B cell (primary cell): ENCODE data around the gene OR51B2. TPM values are rescaled to one million over a fixed set of nuclear protein-coding genes. Genes with fewer than 3 reads are reported as not detected.

Source experiments
- ATAC-seq: fragments of 200-7000 bp; cut with Tn5 transposase; one replicate; pipeline ENCODE4 v1.10.0; 2021; ENCODE audit warnings: low read depth, mild to moderate bottlenecking, moderate number of reproducible peaks, moderate library complexity
- CTCF ChIA-PET: fragments of 350-600 bp; sonication (Branson Sonifier 250); formaldehyde crosslinking; loops from one replicate; lab custom pipeline; 2021; ENCODE audit warnings: antibody characterized with exemption, inconsistent platforms; lab: Charles Lee
- POLR2A ChIA-PET: fragments of 350-600 bp; sonication (Branson Sonifier 250); formaldehyde crosslinking; loops from one replicate; lab custom pipeline; 2021; ENCODE audit warnings: antibody characterized with exemption; lab: Charles Lee
- DNase-seq: peaks from one replicate; pipeline ENCODE4 v3.0.0; 2013
- H2AFZ ChIP-seq: 2 replicates; pipeline ENCODE4 v1.6.1; 2012; ENCODE audit warnings: mild to moderate bottlenecking, low read depth, low read length; ENCODE audit not compliant: insufficient read depth, poor library complexity, severe bottlenecking
- H3K27ac ChIP-seq, 2 donors: 1 replicate in 1 of 2; 2 replicates in 1 of 2; pipeline ENCODE4 v1.5.1; 2012 to 2013; ENCODE audit warnings: low read length in 2 of 2, mild to moderate bottlenecking in 2 of 2, moderate library complexity in 1 of 2
- H3K27me3 ChIP-seq, 4 experiments: fragments of 200-600 bp in 1 of 4; sonication (generic) in 1 of 4; replicated peaks in 1 of 4; 1 replicate in 2 of 4; 2 replicates in 2 of 4; pipeline versions ENCODE4 v1.6.1 to v1.7.0; 2013 to 2016; ENCODE audit warnings: low read length in 3 of 4, mild to moderate bottlenecking in 2 of 4, mixed read lengths in 1 of 4, moderate library complexity in 1 of 4; ENCODE audit not compliant: insufficient read depth in 4 of 4, control insufficient read depth in 3 of 4; ENCODE audit errors: control extremely low read depth in 1 of 4
- H3K36me3 ChIP-seq, 2 experiments: replicated peaks in 1 of 2; 1 replicate in 1 of 2; 2 replicates in 1 of 2; pipeline versions ENCODE4 v1.6.1 to v1.7.1; 2013; ENCODE audit warnings: low read length in 1 of 2; ENCODE audit not compliant: insufficient read depth in 2 of 2, control insufficient read depth in 1 of 2; ENCODE audit errors: control extremely low read depth in 1 of 2, extremely low read depth in 1 of 2
- H3K4me1 ChIP-seq, 2 donors: fragments of 200-600 bp in 1 of 2; sonication (generic) in 1 of 2; 1 replicate in 1 of 2; 2 replicates in 1 of 2; pipeline versions ENCODE4 v1.5.1 to v1.6.1; 2013 to 2017; ENCODE audit warnings: low read length in 2 of 2; ENCODE audit not compliant: control insufficient read depth in 2 of 2, insufficient read depth in 2 of 2
- H3K4me2 ChIP-seq: replicated peaks from 2 replicates; pipeline ENCODE3; 2012; ENCODE audit warnings: mild to moderate bottlenecking, low read depth, low read length; ENCODE audit not compliant: poor library complexity, severe bottlenecking
- H3K4me3 ChIP-seq, 5 experiments: fragments of 200-600 bp in 1 of 5; sonication (generic) in 1 of 5; 1 replicate in 3 of 5; 2 replicates in 2 of 5; pipeline versions ENCODE4 v1.5.1 to v1.7.0; 2011 to 2016; ENCODE audit warnings: low read length in 4 of 5, mild to moderate bottlenecking in 4 of 5, low read depth in 2 of 5, control low read depth in 1 of 5, moderate library complexity in 1 of 5; ENCODE audit not compliant: insufficient read depth in 1 of 5; ENCODE audit errors: control extremely low read depth in 1 of 5, extremely low read depth in 1 of 5
- H3K79me2 ChIP-seq: fragments of 200-600 bp; sonication (generic); one replicate; pipeline ENCODE4 v1.6.0; 2016; ENCODE audit warnings: low read length; ENCODE audit not compliant: control insufficient read depth, insufficient read depth
- H3K9ac ChIP-seq: fragments of 200-600 bp; sonication (generic); 2 replicates; pipeline ENCODE4 v1.6.1; 2017; ENCODE audit warnings: mild to moderate bottlenecking, low read length, moderate library complexity
- H3K9me3 ChIP-seq, 3 donors: one replicate each; pipeline versions ENCODE4 v1.6.1 to v1.7.1; 2013; ENCODE audit warnings: low read length in 2 of 3; ENCODE audit not compliant: control insufficient read depth in 2 of 3, insufficient read depth in 1 of 3; ENCODE audit errors: control extremely low read depth in 1 of 3
- H4K20me1 ChIP-seq: 2 replicates; pipeline ENCODE4 v1.6.0; 2012; ENCODE audit warnings: mild to moderate bottlenecking, low read length; ENCODE audit not compliant: insufficient read depth, control insufficient read depth, poor library complexity, severe bottlenecking
- H3K27ac Mint-ChIP-seq: one replicate; pipeline ENCODE4 v1.8.0; 2021; ENCODE audit warnings: mixed read lengths
- H3K27me3 Mint-ChIP-seq: one replicate; pipeline ENCODE4 v1.8.0; 2021; ENCODE audit warnings: mixed read lengths
- H3K4me1 Mint-ChIP-seq: one replicate; pipeline ENCODE4 v1.8.0; 2021; ENCODE audit warnings: mixed read lengths
- H3K4me3 Mint-ChIP-seq: one replicate; pipeline ENCODE4 v1.8.0; 2021; ENCODE audit warnings: mixed read lengths
- H3K9me3 Mint-ChIP-seq: one replicate; pipeline ENCODE4 v1.8.0; 2022; ENCODE audit warnings: mixed read lengths; ENCODE audit not compliant: insufficient read depth
- EZH2 ChIP-seq: IDR thresholded peaks from 2 replicates; pipeline ENCODE4 v1.6.1; 2012; ENCODE audit warnings: borderline replicate concordance, low read depth, mild to moderate bottlenecking, moderate library complexity, low read length; ENCODE audit not compliant: insufficient read depth, poor library complexity, severe bottlenecking
- WGBS: methylation state at CpG from one replicate; pipeline ENCODE4 v1.1.5; 2013; ENCODE audit warnings: missing lambda C conversion rate; ENCODE audit not compliant: insufficient coverage; 5-methylcytosine and 5-hydroxymethylcytosine counted together
- intact Hi-C: fragments of 100-400 bp; cut with micrococcal nuclease; formaldehyde crosslinking; loops from one replicate; pipeline ENCODE4 v1.10.0; 2022
- polyA plus RNA-seq: library from polyadenylated mRNA; depleted of rRNA; stranded (reverse); fragments of >200 nt; gene quantifications from 2 replicates; pipeline ENCODE4 v1.2.3, GENCODE V29; 2012
- total RNA-seq, 2 donors: library from RNA; stranded (reverse); fragments of 120-200 nt in 1 of 2; gene quantifications; 1 replicate in 1 of 2; 2 replicates in 1 of 2; pipeline versions ENCODE4 v1.2.3 to v1.2.4, GENCODE V29; 2013 to 2022
- TF ChIP-seq, protein P1 (sequence below): fragments of 200-600 bp; IDR thresholded peaks from one replicate; pipeline ENCODE4 v1.8.0; 2022; ENCODE audit warnings: antibody characterized with exemption, mild to moderate bottlenecking

The OR51B2 gene
- total and polyA plus RNA-seq, 2 donors (not counting 1 experiment from before 2014, with no cell fraction given) = not detected

DNA sequence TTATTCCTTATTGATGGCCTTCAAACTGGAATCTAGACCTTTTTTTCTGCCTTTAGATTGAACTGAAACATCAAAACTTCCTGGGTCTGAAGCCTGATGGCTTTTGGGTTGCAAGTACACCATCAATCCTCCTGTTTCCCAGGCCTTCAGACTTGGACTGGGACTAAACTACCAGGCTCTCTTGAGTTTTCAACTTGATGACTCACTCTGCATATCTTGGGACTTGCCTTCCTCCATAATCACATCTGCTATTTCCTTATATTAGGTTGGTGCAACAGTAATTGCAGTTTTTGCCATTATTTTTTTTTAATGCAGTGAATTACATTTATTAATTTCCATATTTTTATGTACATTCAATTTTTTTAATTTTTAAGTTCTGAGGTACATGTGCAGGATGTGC is 12.2 kb upstream of the OR51B2 start:
- Histone ChIP-seq H3K27me3 (no peaks in the 10 kb centered on the region), H3K4me1 (no peaks in the 10 kb centered on the region), H4K20me1 (no peaks in the 10 kb centered on the region), H3K9me3 (no peaks in the 10 kb centered on the region), H3K27ac (no peak overlapping the region), H3K79me2 (no peaks in the 10 kb centered on the region), H3K9ac (no peak overlapping the region), H3K4me3 (no peak overlapping the region), H3K4me2 (no peak overlapping the region), H3K36me3 (no peaks in the 10 kb centered on the region), H2AFZ (no peak overlapping the region)
- CTCF ChIA-PET = no interaction called here
- Mint-ChIP-seq H3K27ac (no peak overlapping the region), H3K27me3 (peaks cover 13% of the 10 kb centered on the region), H3K9me3 (no peaks in the 10 kb centered on the region), H3K4me3 (no peak overlapping the region), H3K4me1 (no peaks in the 10 kb centered on the region)
- TF ChIP-seq EZH2 = no peak
- TF ChIP-seq, protein P1, sequence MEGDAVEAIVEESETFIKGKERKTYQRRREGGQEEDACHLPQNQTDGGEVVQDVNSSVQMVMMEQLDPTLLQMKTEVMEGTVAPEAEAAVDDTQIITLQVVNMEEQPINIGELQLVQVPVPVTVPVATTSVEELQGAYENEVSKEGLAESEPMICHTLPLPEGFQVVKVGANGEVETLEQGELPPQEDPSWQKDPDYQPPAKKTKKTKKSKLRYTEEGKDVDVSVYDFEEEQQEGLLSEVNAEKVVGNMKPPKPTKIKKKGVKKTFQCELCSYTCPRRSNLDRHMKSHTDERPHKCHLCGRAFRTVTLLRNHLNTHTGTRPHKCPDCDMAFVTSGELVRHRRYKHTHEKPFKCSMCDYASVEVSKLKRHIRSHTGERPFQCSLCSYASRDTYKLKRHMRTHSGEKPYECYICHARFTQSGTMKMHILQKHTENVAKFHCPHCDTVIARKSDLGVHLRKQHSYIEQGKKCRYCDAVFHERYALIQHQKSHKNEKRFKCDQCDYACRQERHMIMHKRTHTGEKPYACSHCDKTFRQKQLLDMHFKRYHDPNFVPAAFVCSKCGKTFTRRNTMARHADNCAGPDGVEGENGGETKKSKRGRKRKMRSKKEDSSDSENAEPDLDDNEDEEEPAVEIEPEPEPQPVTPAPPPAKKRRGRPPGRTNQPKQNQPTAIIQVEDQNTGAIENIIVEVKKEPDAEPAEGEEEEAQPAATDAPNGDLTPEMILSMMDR = no peak
- DNase-seq = no peak
- intact Hi-C loops = no loop called here
- POLR2A ChIA-PET = no interaction called here
- no peak for ATAC-seq

DNA sequence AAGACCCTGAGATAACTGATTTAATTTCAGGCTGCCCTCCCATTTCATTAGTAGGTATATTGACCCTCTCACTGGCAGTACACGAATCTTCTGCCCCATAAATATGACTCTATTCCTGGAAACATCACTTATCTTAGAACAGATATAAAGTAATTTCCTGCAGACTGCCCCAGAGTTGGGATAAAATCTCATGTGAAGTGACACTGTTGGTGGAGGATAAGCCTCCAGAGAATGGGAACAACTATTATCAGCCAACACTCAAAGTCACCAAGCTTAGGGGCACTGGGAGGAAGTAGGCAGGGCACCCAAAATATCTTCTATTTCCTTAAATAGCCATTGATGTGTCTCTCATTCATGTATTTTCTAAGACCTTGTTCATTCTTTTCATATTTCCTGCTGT is 11.1 kb upstream of the OR51B2 start:
- no peak overlapping the region for H3K27ac ChIP-seq
- H3K27me3 ChIP-seq = no peaks in the 10 kb centered on the region
- Mint-ChIP-seq H3K4me3 (no peak overlapping the region), H3K27me3 (peaks cover 13% of the 10 kb centered on the region), H3K9me3 (no peaks in the 10 kb centered on the region), H3K4me1 (no peaks in the 10 kb centered on the region), H3K27ac (no peak overlapping the region)
- ChIA-PET POLR2A (no interaction called here), CTCF (no interaction called here)
- no peaks in the 10 kb centered on the region for H3K79me2 ChIP-seq
- intact Hi-C loops = no loop called here
- H3K4me3 ChIP-seq = no peak overlapping the region
- TF ChIP-seq, protein P1 = no peak
- TF ChIP-seq EZH2 = no peak
- DNase-seq (no peak), ATAC-seq (no peak)
- no peak overlapping the region for H3K4me2 ChIP-seq
- H3K36me3 ChIP-seq = no peaks in the 10 kb centered on the region
- no peaks in the 10 kb centered on the region for H3K4me1 ChIP-seq
- no peak overlapping the region for H3K9ac ChIP-seq
- H3K9me3 ChIP-seq = no peaks in the 10 kb centered on the region
- WGBS = no CpG with 5 or more reads among the region's 1 CpG
- no peaks in the 10 kb centered on the region for H4K20me1 ChIP-seq
- H2AFZ ChIP-seq = no peak overlapping the region
